Measurements from ENCODE around the gene UROS.

DNA sequence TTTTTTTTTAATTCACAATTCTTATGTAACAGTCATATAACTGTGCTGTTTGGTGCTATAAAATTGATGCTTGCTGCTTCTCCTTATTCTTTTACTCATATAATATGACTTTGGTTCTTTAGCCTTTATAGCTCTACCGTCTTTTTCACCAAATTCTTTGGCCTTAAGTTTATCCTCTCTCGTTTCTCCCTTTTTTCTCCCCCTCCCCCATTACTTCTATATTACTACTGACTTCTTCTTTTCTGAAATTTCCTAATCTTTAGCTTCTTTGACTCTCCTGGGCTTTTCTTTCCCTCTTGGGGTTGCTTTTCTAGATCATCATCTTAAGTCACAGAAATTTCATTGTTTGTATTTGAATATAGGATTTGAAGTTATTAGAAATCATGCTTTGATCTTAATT is 4.1 kb upstream of the UROS start:
- TF ChIP-seq NR2F2 (IDR thresholded peaks at IDR 0.05) (no peak), RAD21 (IDR thresholded peaks at IDR 0.05) (no peak), GABPA (IDR thresholded peaks at IDR 0.05 in 1 of 2, conservative IDR thresholded peaks at IDR 0.05 in 1 of 2) (no peak), SP1 (IDR thresholded peaks at IDR 0.05) (no peak), JUND (IDR thresholded peaks at IDR 0.05) (no peak), YY1 (IDR thresholded peaks at IDR 0.05) (no peak), TAF1 (conservative IDR thresholded peaks at IDR 0.05) (no peak)
- TF ChIP-seq, protein P1, sequence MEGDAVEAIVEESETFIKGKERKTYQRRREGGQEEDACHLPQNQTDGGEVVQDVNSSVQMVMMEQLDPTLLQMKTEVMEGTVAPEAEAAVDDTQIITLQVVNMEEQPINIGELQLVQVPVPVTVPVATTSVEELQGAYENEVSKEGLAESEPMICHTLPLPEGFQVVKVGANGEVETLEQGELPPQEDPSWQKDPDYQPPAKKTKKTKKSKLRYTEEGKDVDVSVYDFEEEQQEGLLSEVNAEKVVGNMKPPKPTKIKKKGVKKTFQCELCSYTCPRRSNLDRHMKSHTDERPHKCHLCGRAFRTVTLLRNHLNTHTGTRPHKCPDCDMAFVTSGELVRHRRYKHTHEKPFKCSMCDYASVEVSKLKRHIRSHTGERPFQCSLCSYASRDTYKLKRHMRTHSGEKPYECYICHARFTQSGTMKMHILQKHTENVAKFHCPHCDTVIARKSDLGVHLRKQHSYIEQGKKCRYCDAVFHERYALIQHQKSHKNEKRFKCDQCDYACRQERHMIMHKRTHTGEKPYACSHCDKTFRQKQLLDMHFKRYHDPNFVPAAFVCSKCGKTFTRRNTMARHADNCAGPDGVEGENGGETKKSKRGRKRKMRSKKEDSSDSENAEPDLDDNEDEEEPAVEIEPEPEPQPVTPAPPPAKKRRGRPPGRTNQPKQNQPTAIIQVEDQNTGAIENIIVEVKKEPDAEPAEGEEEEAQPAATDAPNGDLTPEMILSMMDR (IDR thresholded peaks at IDR 0.05; ENCODE audit: low read depth, low read length, missing input control), result no peak
